ENCODE measurements around the gene GPR26. TPM values are rescaled to one million over a fixed set of nuclear protein-coding genes. Genes with fewer than 3 reads are reported as not detected.
A peak's percentile ranks its signal among the peaks of the same experiment; 100 is the strongest.

The GPR26 gene
- total RNA-seq, 1 experiment from 2014 or later = 0.07 TPM

DNA sequence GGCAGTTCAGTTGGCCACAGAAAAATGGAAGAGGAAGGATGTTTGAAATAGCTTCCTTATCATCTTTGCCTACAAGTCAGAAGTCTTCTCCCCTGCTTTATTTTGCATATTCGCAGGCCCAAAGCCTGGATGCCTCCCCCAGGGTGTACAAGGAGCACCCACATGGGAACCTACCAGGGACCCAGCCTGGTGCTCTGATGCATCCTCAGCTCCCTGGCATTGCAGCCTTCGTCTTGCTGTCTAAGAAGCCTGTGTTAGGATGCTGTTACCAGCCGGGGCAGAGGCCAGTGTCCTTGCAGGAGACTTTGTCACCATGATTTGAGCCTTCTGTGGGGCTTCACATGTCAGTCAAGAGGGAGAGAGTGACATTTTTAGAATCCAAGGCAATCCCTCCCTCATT is 27.0 kb upstream of the GPR26 start:
- no peaks in the 10 kb centered on the region for H3K9me3 Mint-ChIP-seq
- H3K56ac ChIP-seq (ENCODE audit: insufficient read length, low read depth, low read length) = no peak overlapping the region
- H3K27ac Mint-ChIP-seq = 0 out of 7 replicates have a peak overlapping the region, but pooled peaks of 1 of the 3 experiments have one; percentile 96
- H2AK5ac ChIP-seq (ENCODE audit: insufficient read length, low read length) = no peak overlapping the region
- no peak overlapping the region for H3T11ph ChIP-seq (ENCODE audit: low read length)
- no peak overlapping the region for H2BK15ac ChIP-seq (ENCODE audit: low read depth, low read length)
- no peak overlapping the region for H3K4me3 Mint-ChIP-seq
- H3K4me1 ChIP-seq (ENCODE audit: insufficient read depth, low read length) = peaks cover 17% of the 10 kb centered on the region
- no peak overlapping the region for H3K4ac ChIP-seq (ENCODE audit: low read depth, low read length)
- H3K27me3 ChIP-seq (ENCODE audit: insufficient read depth, low read length) = no peaks in the 10 kb centered on the region
- H3K4me1 Mint-ChIP-seq = peaks cover 33 to 39% of the 10 kb centered on the region in 2 experiments
- no peak overlapping the region for H4K91ac ChIP-seq (ENCODE audit: insufficient read length, low read depth, low read length)
- H3K23me2 ChIP-seq (ENCODE audit: insufficient read length, low read depth, low read length, poor library complexity, severe bottlenecking) = no peaks in the 10 kb centered on the region
- no peaks in the 10 kb centered on the region for H3K9me3 ChIP-seq (ENCODE audit: control insufficient read depth, low read depth, low read length)
- H2BK20ac ChIP-seq (ENCODE audit: low read depth, low read length, poor library complexity, severe bottlenecking) = no peak overlapping the region
- H4K5ac ChIP-seq (ENCODE audit: insufficient read length, low read depth, low read length) = no peak overlapping the region
- no peak overlapping the region for H2AFZ ChIP-seq (ENCODE audit: low read length)
- DNase-seq = peak; percentile 18
- TF ChIP-seq, protein P1, sequence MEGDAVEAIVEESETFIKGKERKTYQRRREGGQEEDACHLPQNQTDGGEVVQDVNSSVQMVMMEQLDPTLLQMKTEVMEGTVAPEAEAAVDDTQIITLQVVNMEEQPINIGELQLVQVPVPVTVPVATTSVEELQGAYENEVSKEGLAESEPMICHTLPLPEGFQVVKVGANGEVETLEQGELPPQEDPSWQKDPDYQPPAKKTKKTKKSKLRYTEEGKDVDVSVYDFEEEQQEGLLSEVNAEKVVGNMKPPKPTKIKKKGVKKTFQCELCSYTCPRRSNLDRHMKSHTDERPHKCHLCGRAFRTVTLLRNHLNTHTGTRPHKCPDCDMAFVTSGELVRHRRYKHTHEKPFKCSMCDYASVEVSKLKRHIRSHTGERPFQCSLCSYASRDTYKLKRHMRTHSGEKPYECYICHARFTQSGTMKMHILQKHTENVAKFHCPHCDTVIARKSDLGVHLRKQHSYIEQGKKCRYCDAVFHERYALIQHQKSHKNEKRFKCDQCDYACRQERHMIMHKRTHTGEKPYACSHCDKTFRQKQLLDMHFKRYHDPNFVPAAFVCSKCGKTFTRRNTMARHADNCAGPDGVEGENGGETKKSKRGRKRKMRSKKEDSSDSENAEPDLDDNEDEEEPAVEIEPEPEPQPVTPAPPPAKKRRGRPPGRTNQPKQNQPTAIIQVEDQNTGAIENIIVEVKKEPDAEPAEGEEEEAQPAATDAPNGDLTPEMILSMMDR (conservative IDR thresholded peaks at IDR 0.05) = no peak
- no peak overlapping the region for H4K8ac ChIP-seq (replicated peaks; ENCODE audit: insufficient read length, low read depth, low read length)
- H2BK12ac ChIP-seq (ENCODE audit: insufficient read length, low read depth, low read length) = no peak overlapping the region
- no peak overlapping the region for H2BK5ac ChIP-seq (ENCODE audit: insufficient read length, low read length)
- H3K27me3 Mint-ChIP-seq (ENCODE audit: low read depth) = peaks cover 7% of the 10 kb centered on the region
- H3K36me3 Mint-ChIP-seq (ENCODE audit: insufficient read depth in 1 of 3, low read depth in 3 of 3) = no peaks in the 10 kb centered on the region
- no peaks in the 10 kb centered on the region for H4K20me1 ChIP-seq (ENCODE audit: control insufficient read depth, insufficient read depth, insufficient read length)
- no peak overlapping the region for H2BK120ac ChIP-seq (ENCODE audit: low read depth, low read length, poor library complexity, severe bottlenecking)
- no peaks in the 10 kb centered on the region for H3K79me1 ChIP-seq (ENCODE audit: insufficient read depth, low read depth, low read length, poor library complexity, severe bottlenecking)
- H3K23ac ChIP-seq (ENCODE audit: insufficient read length, low read depth, low read length) = no peak overlapping the region
- no peak overlapping the region for H3K14ac ChIP-seq (ENCODE audit: insufficient read depth, low read length)
- WGBS (ENCODE audit: extremely low coverage, insufficient read length, low lambda C conversion rate) = no CpG with 5 or more reads among the region's 3 CpGs
- H3K27ac ChIP-seq (ENCODE audit: insufficient read length, low read depth, low read length) = no peak overlapping the region
- no peak overlapping the region for H3K4me2 ChIP-seq (ENCODE audit: insufficient read depth, insufficient read length, low read length)
- H3K79me2 ChIP-seq (ENCODE audit: insufficient read depth, low read length) = no peaks in the 10 kb centered on the region
- H3K18ac ChIP-seq (ENCODE audit: insufficient read length, low read depth, low read length) = no peak overlapping the region
- no peak overlapping the region for H3K9ac ChIP-seq (ENCODE audit: extremely low read depth, insufficient read length, low read length)

Measured in H9 (cell line).